Epithelial cell of esophagus (primary cell): ENCODE results near the gene POLA1.
"Not testable (repeated sequence)": the region's sequence is repeated elsewhere in the genome, so short reads cannot be mapped to it uniquely, and the experiment has no call there.

ENCODE experiments used
- DNase-seq: peaks from one replicate; pipeline ENCODE4 v3.0.0; 2010; ENCODE audit warnings: low read depth
- H3K4me3 ChIP-seq: 2 replicates; pipeline ENCODE4 v1.5.1; 2011; ENCODE audit warnings: mild to moderate bottlenecking, low read length, control low read depth
- TF ChIP-seq, protein P1 (sequence below): IDR thresholded peaks from 2 replicates; pipeline ENCODE4 v1.5.1; 2011; ENCODE audit warnings: low read depth, mild to moderate bottlenecking, low read length, control low read depth, inconsistent platforms; ENCODE audit not compliant: insufficient read depth; ENCODE audit errors: missing control alignments

POLA1 gene

DNA sequence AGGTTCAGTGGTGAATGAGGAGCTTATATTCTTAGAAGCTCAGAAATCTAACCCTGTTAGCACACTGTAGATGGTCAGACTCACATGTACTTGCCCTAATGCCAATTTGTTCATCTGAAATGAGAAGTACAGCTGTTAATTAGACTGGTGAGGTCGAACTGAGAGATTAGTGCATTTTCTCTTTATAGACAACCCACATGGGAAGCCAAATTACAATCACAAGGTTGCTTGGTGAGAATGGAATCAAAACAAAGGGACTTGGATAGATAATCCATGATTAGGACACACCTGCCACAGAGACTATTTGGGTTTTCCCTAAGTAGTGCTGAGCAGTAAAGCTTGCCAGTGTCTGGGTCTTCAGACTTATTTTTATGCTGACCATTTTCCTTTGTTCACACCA is 88.3 kb downstream of the POLA1 start:
- TF ChIP-seq, protein P1, sequence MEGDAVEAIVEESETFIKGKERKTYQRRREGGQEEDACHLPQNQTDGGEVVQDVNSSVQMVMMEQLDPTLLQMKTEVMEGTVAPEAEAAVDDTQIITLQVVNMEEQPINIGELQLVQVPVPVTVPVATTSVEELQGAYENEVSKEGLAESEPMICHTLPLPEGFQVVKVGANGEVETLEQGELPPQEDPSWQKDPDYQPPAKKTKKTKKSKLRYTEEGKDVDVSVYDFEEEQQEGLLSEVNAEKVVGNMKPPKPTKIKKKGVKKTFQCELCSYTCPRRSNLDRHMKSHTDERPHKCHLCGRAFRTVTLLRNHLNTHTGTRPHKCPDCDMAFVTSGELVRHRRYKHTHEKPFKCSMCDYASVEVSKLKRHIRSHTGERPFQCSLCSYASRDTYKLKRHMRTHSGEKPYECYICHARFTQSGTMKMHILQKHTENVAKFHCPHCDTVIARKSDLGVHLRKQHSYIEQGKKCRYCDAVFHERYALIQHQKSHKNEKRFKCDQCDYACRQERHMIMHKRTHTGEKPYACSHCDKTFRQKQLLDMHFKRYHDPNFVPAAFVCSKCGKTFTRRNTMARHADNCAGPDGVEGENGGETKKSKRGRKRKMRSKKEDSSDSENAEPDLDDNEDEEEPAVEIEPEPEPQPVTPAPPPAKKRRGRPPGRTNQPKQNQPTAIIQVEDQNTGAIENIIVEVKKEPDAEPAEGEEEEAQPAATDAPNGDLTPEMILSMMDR, result no peak
- DNase-seq, result no peak
- no peak overlapping the region for H3K4me3 ChIP-seq

GRCh38 chrX:24789047-24789446 is 95.3 kb downstream of the POLA1 start:
- H3K4me3 ChIP-seq, result no peak overlapping the region
- DNase-seq, result no peak
- TF ChIP-seq, protein P1, result no peak

- DNase-seq, result no peak
- TF ChIP-seq, protein P1, result no peak
- no peak overlapping the region for H3K4me3 ChIP-seq
Measured at GRCh38 chrX:24790166-24790565, 96.4 kb downstream of the POLA1 start.

GRCh38 chrX:24796204-24796603 is 102.5 kb downstream of the POLA1 start:
- no peak for DNase-seq
- no peak overlapping the region for H3K4me3 ChIP-seq
- TF ChIP-seq, protein P1, result no peak

DNA sequence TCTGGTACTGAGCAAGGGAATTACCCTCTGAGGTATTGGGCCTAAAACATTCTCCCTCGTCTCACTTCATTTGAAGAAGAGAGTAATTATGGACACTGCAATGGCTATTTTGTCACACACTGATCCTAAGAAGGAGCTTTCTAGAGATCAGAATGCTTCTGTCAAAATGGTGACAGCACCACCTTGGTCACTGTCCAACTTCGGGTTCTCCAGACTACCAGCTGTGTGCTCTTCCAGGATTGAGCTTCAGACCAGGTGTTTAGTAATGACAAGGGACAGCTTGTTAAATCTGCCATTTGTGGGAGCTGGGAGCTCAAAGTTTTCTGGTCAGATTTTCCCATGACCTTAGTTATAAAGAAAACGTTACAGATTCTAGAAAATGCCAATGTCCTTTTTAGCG is 105.4 kb downstream of the POLA1 start:
- TF ChIP-seq, protein P1, result no peak
- DNase-seq, result no peak
- H3K4me3 ChIP-seq, result no peak overlapping the region

DNA sequence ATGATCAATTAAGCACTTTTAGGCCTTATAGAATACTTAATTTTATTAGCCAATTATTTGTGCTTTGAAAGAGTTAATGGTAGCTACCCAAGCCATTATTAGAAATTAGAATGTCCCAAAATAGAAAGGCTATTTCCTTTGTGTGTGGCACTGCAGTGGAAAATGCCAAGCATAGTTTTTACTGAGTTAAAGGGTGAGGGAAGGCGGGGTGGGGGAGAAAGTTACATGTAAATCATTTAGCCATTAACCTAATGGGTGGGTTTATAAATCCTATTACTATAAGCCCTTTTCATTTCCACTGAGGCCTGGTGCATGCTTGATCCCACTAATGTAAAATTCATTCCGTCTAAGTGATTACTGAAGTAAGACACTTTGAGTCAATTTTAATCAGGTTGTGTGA is 105.8 kb downstream of the POLA1 start:
- no peak for DNase-seq
- TF ChIP-seq, protein P1, result no peak
- H3K4me3 ChIP-seq, result no peak overlapping the region

DNA sequence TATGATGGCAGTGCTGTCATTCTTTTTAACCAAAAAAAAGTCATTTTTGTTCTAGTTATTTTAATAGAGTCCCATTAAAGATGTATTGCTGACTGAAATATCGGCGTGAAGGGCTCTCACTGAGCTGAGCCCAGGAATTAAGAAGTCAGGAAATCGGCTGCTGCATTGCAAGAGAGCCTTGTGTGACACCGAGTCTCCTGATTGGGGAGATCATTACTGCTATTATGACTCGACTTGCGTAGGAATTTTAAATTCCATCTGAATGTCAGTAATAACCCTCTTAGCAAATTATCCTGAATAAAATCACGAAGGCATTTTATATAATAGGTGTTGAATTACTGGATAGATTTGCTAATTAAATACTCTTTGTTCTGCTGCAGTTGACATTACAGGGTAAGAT is 111.5 kb downstream of the POLA1 start:
- TF ChIP-seq, protein P1, result no peak
- no peak for DNase-seq
- no peak overlapping the region for H3K4me3 ChIP-seq

- not testable (repeated sequence) for H3K4me3 ChIP-seq, DNase-seq
Measured at GRCh38 chrX:24819807-24820206, 126.1 kb downstream of the POLA1 start.
